ENCODE data around the gene TPPP2. TPM values are rescaled to one million over a fixed set of nuclear protein-coding genes. Genes with fewer than 3 reads are reported as not detected.
A peak's percentile ranks its signal among the peaks of the same experiment; 100 is the strongest.

Gene TPPP2
- total RNA-seq, 4 donors from 2014 or later = 0.71 TPM; not detected in 3

DNA sequence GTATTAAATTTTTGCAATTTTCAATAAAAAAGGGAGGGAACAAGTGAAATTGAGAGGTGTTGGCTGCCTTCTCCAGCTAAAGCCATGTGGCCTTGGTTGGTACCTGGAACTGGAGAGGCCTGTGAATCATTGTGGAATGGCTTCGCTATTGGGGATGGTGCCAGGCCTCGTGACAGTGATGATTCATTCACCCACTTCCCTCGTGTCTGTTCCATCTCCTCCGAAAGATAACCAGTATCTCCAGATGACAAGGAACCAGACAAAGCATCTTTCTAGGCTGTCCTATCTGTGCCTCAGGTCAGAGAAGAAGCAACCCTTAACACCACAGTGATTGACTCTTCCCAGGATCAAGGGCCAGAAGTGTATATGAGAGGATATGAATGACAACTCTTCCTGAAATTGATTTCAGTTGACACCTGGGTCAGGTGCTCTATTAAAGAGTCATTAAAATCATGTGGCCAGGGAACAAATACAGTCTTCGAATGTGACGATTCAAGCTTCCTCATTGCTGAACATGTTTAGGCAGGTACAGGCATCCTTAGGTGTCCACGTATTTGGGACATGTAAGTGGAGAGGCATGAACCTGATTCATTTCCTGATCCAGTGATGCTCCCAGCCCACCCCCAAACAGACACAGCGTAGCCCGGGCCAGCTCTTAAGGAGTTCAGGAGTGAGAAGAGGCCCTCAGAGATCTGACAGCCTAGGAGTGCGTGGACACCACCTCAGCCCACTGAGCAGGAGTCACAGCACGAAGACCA is 11.8 kb downstream of the TPPP2 start, which contains the start of gene RNASE7:
Gene RNASE7 (plus strand): TSS at position 687 of the 758 bp plus-strand sequence. CDS start 631 bp downstream, outside the sequence.
- peak in 1 of 2 donors; percentile 88 for DNase-seq (ENCODE audit: low spot score in 2 of 2)
- TF ChIP-seq, protein P1, sequence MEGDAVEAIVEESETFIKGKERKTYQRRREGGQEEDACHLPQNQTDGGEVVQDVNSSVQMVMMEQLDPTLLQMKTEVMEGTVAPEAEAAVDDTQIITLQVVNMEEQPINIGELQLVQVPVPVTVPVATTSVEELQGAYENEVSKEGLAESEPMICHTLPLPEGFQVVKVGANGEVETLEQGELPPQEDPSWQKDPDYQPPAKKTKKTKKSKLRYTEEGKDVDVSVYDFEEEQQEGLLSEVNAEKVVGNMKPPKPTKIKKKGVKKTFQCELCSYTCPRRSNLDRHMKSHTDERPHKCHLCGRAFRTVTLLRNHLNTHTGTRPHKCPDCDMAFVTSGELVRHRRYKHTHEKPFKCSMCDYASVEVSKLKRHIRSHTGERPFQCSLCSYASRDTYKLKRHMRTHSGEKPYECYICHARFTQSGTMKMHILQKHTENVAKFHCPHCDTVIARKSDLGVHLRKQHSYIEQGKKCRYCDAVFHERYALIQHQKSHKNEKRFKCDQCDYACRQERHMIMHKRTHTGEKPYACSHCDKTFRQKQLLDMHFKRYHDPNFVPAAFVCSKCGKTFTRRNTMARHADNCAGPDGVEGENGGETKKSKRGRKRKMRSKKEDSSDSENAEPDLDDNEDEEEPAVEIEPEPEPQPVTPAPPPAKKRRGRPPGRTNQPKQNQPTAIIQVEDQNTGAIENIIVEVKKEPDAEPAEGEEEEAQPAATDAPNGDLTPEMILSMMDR (IDR thresholded peaks at IDR 0.05) = no peak
- intact Hi-C loops (cut with DNase I; ENCODE audit: low total_unique reads) = no loop called here
- H3K4me3 ChIP-seq (ENCODE audit: low read depth, poor library complexity, severe bottlenecking) = no peak within 1 kb of the TSS
- 49 to 60% methylated on average over 11 of the region's 11 CpGs for WGBS, 2 donors

DNA sequence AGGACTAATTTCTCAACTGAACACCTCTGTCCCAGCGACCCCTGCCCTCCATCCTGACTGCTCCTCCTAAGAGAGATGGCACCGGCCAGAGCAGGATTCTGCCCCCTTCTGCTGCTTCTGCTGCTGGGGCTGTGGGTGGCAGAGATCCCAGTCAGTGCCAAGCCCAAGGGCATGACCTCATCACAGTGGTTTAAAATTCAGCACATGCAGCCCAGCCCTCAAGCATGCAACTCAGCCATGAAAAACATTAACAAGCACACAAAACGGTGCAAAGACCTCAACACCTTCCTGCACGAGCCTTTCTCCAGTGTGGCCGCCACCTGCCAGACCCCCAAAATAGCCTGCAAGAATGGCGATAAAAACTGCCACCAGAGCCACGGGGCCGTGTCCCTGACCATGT is 12.9 kb downstream of the TPPP2 start:
- intact Hi-C loops (cut with DNase I; ENCODE audit: low total_unique reads) = no loop called here
- no peak overlapping the region for H3K4me3 ChIP-seq (ENCODE audit: low read depth, poor library complexity, severe bottlenecking)
- WGBS, 2 donors = 66 to 73% methylated on average over 8 of the region's 8 CpGs
- TF ChIP-seq, protein P1 (IDR thresholded peaks at IDR 0.05) = no peak
- TF ChIP-seq POLR2A (IDR thresholded peaks at IDR 0.05) = no peak
- DNase-seq (ENCODE audit: low spot score in 2 of 2) = peak in 1 of 2 donors; percentile 80

DNA sequence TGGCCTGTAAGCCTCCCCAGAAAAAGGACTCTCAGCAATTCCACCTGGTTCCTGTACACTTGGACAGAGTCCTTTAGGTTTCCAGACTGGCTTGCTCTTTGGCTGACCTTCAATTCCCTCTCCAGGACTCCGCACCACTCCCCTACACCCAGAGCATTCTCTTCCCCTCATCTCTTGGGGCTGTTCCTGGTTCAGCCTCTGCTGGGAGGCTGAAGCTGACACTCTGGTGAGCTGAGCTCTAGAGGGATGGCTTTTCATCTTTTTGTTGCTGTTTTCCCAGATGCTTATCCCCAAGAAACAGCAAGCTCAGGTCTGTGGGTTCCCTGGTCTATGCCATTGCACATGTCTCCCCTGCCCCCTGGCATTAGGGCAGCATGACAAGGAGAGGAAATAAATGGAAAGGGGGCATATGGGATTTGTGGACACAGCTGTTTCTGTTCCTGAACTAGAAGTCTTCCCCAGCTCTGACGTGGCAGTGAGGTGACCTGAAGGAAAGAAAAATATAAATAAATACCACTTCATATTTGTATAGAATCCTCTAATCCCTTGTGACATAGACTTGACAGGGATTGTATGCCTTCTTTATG is 13.5 kb downstream of the TPPP2 start:
- intact Hi-C loops (cut with DNase I; ENCODE audit: low total_unique reads) = no loop called here
- no peak overlapping the region for H3K4me3 ChIP-seq (ENCODE audit: low read depth, poor library complexity, severe bottlenecking)
- 60 to 63% methylated on average over 2 of the region's 2 CpGs for WGBS, 2 donors
- DNase-seq (ENCODE audit: low spot score in 2 of 2) = peak in 1 of 2 donors; percentile 59
- no peak for TF ChIP-seq POLR2A (IDR thresholded peaks at IDR 0.05)
- TF ChIP-seq, protein P1 (IDR thresholded peaks at IDR 0.05) = no peak

DNA sequence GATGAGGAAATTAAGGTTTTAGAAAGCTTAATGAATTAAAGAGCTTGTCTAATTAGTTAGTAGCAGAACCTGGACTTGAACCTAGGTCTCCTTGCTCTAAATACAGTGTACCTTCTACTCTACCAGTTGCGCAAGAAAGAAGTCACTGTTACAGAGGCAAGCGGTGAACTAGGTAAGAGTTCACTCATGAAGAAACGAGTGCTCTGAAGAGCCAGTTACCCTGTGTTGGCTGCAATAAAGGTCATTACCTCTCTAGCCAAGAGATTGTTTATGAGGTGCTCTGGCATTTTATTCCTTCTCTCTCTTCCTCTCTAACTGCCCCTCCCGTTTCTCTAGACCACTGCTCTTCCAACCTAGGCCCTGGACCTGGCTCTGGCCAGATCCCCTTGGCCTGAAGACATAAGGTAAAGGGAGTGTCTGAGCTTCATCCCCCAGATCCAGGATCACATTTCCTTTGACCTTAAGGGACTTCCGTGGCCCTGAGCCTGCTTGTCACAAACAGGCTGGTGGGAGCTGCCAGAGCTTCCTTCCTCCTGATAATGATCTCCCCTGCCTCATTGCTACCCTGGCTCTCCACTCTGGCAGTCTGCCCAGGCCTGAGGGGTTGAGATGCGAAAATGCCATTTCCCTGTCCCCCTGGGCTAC is 14.1 kb downstream of the TPPP2 start:
- DNase-seq (ENCODE audit: low spot score in 2 of 2) = peak in 1 of 2 donors; percentile 87
- intact Hi-C loops (cut with DNase I; ENCODE audit: low total_unique reads) = no loop called here
- WGBS, 2 donors = 48 to 51% methylated on average over 6 of the region's 6 CpGs
- TF ChIP-seq, protein P1 (IDR thresholded peaks at IDR 0.05) = no peak
- no peak for TF ChIP-seq POLR2A (IDR thresholded peaks at IDR 0.05)
- H3K4me3 ChIP-seq (ENCODE audit: low read depth, poor library complexity, severe bottlenecking) = no peak overlapping the region

DNA sequence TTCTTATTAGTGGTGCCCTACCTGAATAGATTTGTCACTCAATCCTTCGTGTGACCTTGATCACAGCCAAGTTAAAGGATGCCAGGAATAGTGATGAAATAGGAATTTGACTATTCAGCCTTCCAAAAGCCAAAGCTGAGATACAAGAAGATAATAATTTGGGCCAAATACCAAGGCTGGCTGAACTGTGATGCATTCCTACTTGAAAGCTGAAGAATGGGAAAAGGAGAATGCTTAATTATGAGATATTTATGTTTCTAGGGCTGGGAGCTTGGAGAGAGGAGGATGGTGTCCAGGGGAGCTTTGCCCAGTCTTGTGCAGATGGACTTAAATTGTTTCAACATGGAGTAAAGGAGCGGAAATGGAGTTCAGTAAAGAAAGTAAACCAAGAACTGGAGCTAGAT is 17.4 kb downstream of the TPPP2 start:
- TF ChIP-seq, protein P1 (IDR thresholded peaks at IDR 0.05) = no peak
- no peak for TF ChIP-seq POLR2A (IDR thresholded peaks at IDR 0.05)
- DNase-seq (ENCODE audit: low spot score in 2 of 2) = peak in 1 of 2 donors; percentile 12
- WGBS, 2 donors = 40 to 44% methylated on average over 2 of the region's 2 CpGs
- intact Hi-C loops (cut with DNase I; ENCODE audit: low total_unique reads) = no loop called here
- H3K4me3 ChIP-seq (ENCODE audit: low read depth, poor library complexity, severe bottlenecking) = no peak overlapping the region
